Peyer's patch (tissue), 4 donors: Measurements from ENCODE around the gene NOTCH3. TPM values are rescaled to one million over a fixed set of nuclear protein-coding genes. Genes with fewer than 3 reads are reported as not detected.

ENCODE experiments used
- DNase-seq, 3 donors: peaks; one replicate each; pipeline ENCODE4 v3.0.0-alpha.2; 2017 to 2019
- H3K27ac ChIP-seq, 4 donors: fragments of 200-600 bp; sonication (generic); one replicate each; pipeline ENCODE4 v1.5.1; 2016 to 2019
- H3K27me3 ChIP-seq, 2 donors: fragments of 200-600 bp; sonication (generic); one replicate each; pipeline ENCODE4 v1.5.1; 2019
- H3K36me3 ChIP-seq, 3 donors: fragments of 200-600 bp; sonication (generic); one replicate each; pipeline ENCODE4 v1.5.1; 2016 to 2019
- H3K4me1 ChIP-seq, 4 donors: fragments of 200-600 bp; sonication (generic); one replicate each; pipeline ENCODE4 v1.5.1; 2016 to 2019
- H3K4me3 ChIP-seq, 4 donors: fragments of 200-600 bp; sonication (generic); 1 replicate in 3 of 4; 2 replicates in 1 of 4; pipeline ENCODE4 v1.5.1; 2016 to 2019; ENCODE audit warnings: mild to moderate bottlenecking in 1 of 4
- H3K9me3 ChIP-seq, 4 donors: fragments of 200-600 bp; sonication (generic); one replicate each; pipeline ENCODE4 v1.5.1; 2016 to 2019; ENCODE audit warnings: mild to moderate bottlenecking in 1 of 4
- CTCF ChIP-seq, 6 experiments: fragments of 450-650 bp in 4 of 6; fragments of 200-600 bp in 2 of 6; sonication (generic) in 1 of 6; IDR thresholded peaks; one replicate each; pipeline ENCODE4 v1.5.1; 2017 to 2019; ENCODE audit warnings: antibody characterized with exemption in 6 of 6, mild to moderate bottlenecking in 3 of 6, moderate library complexity in 1 of 6
- POLR2A ChIP-seq, 2 donors: fragments of 450-650 bp; IDR thresholded peaks; one replicate each; pipeline ENCODE4 v1.5.1; 2017; ENCODE audit warnings: antibody characterized with exemption in 2 of 2, mild to moderate bottlenecking in 2 of 2, moderate library complexity in 2 of 2
- total RNA-seq, 4 donors: library from RNA; depleted of rRNA; stranded (reverse); fragments of >200 nt; gene quantifications; one replicate each; pipeline ENCODE4 v1.1.0, GENCODE V29; 2016

The NOTCH3 gene
- total RNA-seq, 4 donors from 2014 or later, result 2.6 to 16.5 (median 8.9) TPM

GRCh38 chr19:15238639-15239155 lies 37.9 kb upstream of the NOTCH3 start:
- no peak overlapping the region for H3K4me3 ChIP-seq
- H3K9me3 ChIP-seq, result no peaks in the 10 kb centered on the region
- no peak for DNase-seq
- H3K27me3 ChIP-seq, result no peaks in the 10 kb centered on the region
- H3K4me1 ChIP-seq, result peaks cover 0 to 1% (median 0%) of the 10 kb centered on the region in 4 donors
- TF ChIP-seq CTCF (IDR thresholded peaks at IDR 0.05), result no peak
- no peak for TF ChIP-seq POLR2A (IDR thresholded peaks at IDR 0.05)
- H3K27ac ChIP-seq, result no peak overlapping the region
- peaks cover 0 to 79% (median 0%) of the 10 kb centered on the region in 3 donors for H3K36me3 ChIP-seq

DNA sequence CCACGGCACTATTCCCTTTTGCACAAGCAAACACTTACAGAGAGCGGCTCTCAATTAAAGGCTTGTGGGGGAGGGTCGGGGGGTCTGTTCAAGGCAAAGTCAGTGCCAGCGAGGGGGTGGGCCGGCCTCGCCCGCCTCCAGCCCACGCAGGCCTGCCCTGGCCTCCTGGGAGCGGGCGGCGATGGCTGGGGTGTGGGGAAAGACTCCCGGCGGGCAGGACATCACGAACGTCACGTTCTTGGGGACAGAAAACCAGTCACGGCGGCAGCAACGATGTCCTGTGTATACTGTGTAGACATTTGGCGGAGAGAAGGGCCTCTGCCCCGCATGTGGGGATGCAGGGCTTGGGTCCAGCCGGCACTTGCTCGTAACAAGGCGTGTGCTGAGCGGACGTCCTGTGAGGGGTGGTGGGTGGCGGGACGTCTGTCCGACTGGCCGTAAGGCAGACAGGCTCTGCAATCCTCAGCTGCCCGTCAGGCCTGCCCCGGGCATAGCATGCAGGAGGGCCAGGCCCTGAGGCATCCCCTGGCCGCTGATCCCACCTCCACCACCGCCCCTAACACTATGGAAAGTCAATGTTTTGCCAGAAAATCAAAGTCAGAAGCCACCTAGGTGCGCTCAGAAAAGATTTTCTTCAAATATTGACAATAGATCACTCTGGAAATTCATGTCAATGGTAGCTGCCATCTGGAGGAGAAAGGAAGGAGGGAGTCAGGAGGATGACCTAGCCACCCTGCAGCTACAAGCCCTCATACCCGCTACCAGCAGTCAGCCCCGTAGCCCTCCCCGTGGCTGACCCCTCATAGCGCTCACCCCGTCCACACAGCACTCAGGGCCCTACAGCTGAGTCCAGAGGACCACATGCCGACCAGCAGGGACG lies 37.2 kb upstream of the NOTCH3 start:
- Histone ChIP-seq H3K4me1 (peaks cover 0 to 8% (median 0%) of the 10 kb centered on the region in 4 donors), H3K9me3 (peaks cover 0 to 2% (median 0%) of the 10 kb centered on the region in 4 donors), H3K27ac (no peak overlapping the region), H3K27me3 (peaks cover 0 to 3% of the 10 kb centered on the region in 2 donors), H3K4me3 (no peak overlapping the region), H3K36me3 (peaks cover 0 to 72% (median 0%) of the 10 kb centered on the region in 3 donors)
- no peak for DNase-seq
- TF ChIP-seq POLR2A (IDR thresholded peaks at IDR 0.05), result no peak
- no peak for TF ChIP-seq CTCF (IDR thresholded peaks at IDR 0.05)

DNA sequence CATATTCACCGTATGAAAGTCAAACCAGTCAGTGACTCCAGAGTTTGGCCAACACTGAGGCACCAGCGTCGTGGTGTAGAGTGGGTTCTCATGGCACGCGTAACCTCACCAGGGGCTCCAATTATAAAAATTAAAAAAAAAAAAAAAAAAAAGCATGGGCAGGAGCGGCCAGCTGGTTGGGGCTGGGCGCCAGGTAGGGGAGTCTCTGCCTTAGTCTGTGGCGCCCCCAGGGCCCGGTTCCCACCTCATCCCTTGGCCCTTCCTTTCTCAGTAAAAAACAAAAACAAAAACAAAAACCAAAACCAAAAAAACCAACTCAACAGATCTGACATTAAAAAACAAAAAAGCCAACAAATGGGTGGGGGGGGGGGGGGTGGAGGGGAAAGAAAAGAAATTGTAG lies 36.1 kb upstream of the NOTCH3 start:
- Histone ChIP-seq H3K27ac (no peak overlapping the region), H3K36me3 (peaks cover 0 to 61% (median 0%) of the 10 kb centered on the region in 3 donors), H3K4me1 (peaks cover 0 to 18% (median 2%) of the 10 kb centered on the region in 4 donors), H3K9me3 (peaks cover 0 to 3% (median 0%) of the 10 kb centered on the region in 4 donors), H3K4me3 (no peak overlapping the region), H3K27me3 (peaks cover 0 to 12% of the 10 kb centered on the region in 2 donors)
- TF ChIP-seq POLR2A (IDR thresholded peaks at IDR 0.05) (no peak), CTCF (IDR thresholded peaks at IDR 0.05) (no peak)
- no peak for DNase-seq

DNA sequence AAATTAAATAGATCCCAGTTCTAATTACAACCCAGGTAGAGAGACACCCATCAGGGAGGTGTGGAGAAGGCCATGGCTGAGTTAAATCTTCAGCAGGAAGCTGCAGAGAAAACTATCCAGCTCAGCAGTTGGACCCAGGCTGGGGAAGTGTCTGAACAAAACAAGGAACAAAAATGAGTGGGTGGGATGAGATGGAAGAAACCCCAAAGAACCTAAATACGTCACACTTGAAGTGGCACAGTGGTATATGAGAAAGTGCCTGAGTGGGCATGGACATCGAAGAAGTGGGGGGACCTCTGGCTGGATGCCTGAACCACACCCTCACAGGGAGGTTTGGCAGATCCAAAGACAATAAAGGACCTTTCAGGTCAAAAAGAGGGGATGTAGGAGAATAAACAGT lies 35.0 kb upstream of the NOTCH3 start:
- no peak for DNase-seq
- H3K36me3 ChIP-seq, result peaks cover 0 to 50% (median 0%) of the 10 kb centered on the region in 3 donors
- no peak overlapping the region for H3K4me3 ChIP-seq
- peaks cover 0 to 3% (median 0%) of the 10 kb centered on the region in 4 donors for H3K9me3 ChIP-seq
- peaks cover 0 to 16% of the 10 kb centered on the region in 2 donors for H3K27me3 ChIP-seq
- peaks cover 0 to 21% (median 4%) of the 10 kb centered on the region in 4 donors for H3K4me1 ChIP-seq
- TF ChIP-seq CTCF (IDR thresholded peaks at IDR 0.05) (no peak), POLR2A (IDR thresholded peaks at IDR 0.05) (no peak)
- no peak overlapping the region for H3K27ac ChIP-seq

DNA sequence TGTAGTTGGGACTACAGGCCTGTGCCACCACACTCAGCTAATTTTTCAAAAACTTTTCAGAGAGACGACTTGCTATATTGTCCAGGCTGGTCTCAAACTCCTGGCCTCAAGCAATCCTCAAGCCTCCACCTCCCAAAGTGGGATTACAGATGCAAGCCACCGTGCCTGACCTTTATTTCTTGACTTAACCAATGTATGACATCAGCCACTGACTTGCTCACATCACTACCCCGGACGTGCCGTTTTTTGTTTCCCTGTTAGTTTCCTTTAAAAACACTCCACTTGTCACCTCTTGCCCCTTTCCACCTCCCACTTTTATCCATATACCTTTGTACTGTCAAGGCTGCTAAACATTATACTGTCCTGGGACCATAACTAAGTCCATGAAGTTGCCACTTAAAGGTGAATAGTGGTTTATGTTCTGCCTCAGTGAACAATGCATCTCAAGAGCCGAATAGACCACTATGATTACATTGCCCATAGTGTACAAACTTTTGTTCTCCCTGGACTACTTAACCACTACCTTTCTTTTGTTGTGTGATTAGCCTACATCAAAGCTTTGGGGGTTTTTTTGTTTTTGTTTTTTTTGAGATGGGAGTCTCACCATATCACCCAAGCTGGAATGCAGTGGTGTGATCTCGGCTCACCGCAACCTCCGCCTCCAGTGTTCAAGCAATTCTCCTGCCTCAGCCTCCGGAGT lies 33.8 kb upstream of the NOTCH3 start:
- Histone ChIP-seq H3K27ac (no peak overlapping the region), H3K36me3 (peaks cover 0 to 38% (median 0%) of the 10 kb centered on the region in 3 donors), H3K27me3 (peaks cover 0 to 16% of the 10 kb centered on the region in 2 donors), H3K9me3 (peaks cover 0 to 3% (median 0%) of the 10 kb centered on the region in 4 donors), H3K4me3 (no peak overlapping the region), H3K4me1 (peaks cover 0 to 21% (median 4%) of the 10 kb centered on the region in 4 donors)
- no peak for DNase-seq
- TF ChIP-seq CTCF (IDR thresholded peaks at IDR 0.05) (no peak), POLR2A (IDR thresholded peaks at IDR 0.05) (no peak)
